SK-N-SH (cell line): ENCODE data around the gene FAM118A. TPM values are rescaled to one million over a fixed set of nuclear protein-coding genes. Genes with fewer than 3 reads are reported as not detected.

Experiments
- CTCF ChIA-PET: fragments of 300-600, 350-600 bp; formaldehyde crosslinking; extraction: SDS; loops from one replicate; lab custom pipeline; 2021; lab: Yijun Ruan, JAX
- POLR2A ChIA-PET: fragments of 350-600 bp; sonication (Branson Sonifier 250); formaldehyde crosslinking; extraction: SDS; loops from one replicate; lab custom pipeline; 2020; ENCODE audit warnings: antibody characterized with exemption, inconsistent platforms; lab: Yijun Ruan, JAX
- DNase-seq: peaks from one replicate; pipeline ENCODE4 v3.0.0; 2012
- H2AFZ ChIP-seq: fragments of 200-600 bp; sonication (generic); 2 replicates; pipeline ENCODE4 v1.8.1; 2016; ENCODE audit warnings: antibody characterized with exemption, mild to moderate bottlenecking, low read depth
- H3F3A ChIP-seq: fragments of 200-600 bp; sonication (generic); replicated peaks from 2 replicates; pipeline ENCODE3; 2016; ENCODE audit warnings: antibody characterized with exemption, mild to moderate bottlenecking; ENCODE audit not compliant: insufficient read depth
- H3K27ac ChIP-seq, 2 experiments: fragments of 200-500 bp in 1 of 2; fragments of 200-600 bp in 1 of 2; sonication (Bioruptor generic) in 1 of 2; sonication (generic), shearing (Covaris generic) in 1 of 2; 2 replicates each; pipeline versions ENCODE4 v1.5.1 to v1.6.1; 2014 to 2016; ENCODE audit warnings: low read depth in 2 of 2, inconsistent platforms in 1 of 2, low read length in 1 of 2, mild to moderate bottlenecking in 1 of 2, mixed read lengths in 1 of 2
- H3K27me3 ChIP-seq: fragments of 200-600 bp; sonication (generic), shearing (Covaris generic); 2 replicates; pipeline ENCODE4 v1.6.1; 2016; ENCODE audit warnings: mixed run types; ENCODE audit not compliant: insufficient read depth
- H3K36me3 ChIP-seq, 2 experiments: fragments of 200-500 bp in 1 of 2; fragments of 200-600 bp in 1 of 2; sonication (Bioruptor generic) in 1 of 2; sonication (generic) in 1 of 2; replicated peaks in 1 of 2; 2 replicates each; pipeline versions ENCODE3 to v1.5.1; 2014 to 2016; ENCODE audit warnings: low read length in 1 of 2, mild to moderate bottlenecking in 1 of 2; ENCODE audit not compliant: insufficient read depth in 2 of 2, control insufficient read depth in 1 of 2
- H3K4me1 ChIP-seq, 2 experiments: fragments of 200-500 bp in 1 of 2; fragments of 200-600 bp in 1 of 2; sonication (Bioruptor generic) in 1 of 2; sonication (generic), shearing (Covaris generic) in 1 of 2; 2 replicates each; pipeline versions ENCODE4 v1.5.1 to v1.6.1; 2014 to 2016; ENCODE audit warnings: low read depth in 1 of 2, low read length in 1 of 2, mixed run types in 1 of 2; ENCODE audit not compliant: insufficient read depth in 2 of 2, control insufficient read depth in 1 of 2
- H3K4me2 ChIP-seq: fragments of 200-600 bp; sonication (generic), shearing (Covaris generic); 2 replicates; pipeline ENCODE4 v1.6.1; 2017; ENCODE audit warnings: mixed run types
- H3K4me3 ChIP-seq, 2 experiments: fragments of 200-500 bp in 1 of 2; fragments of 200-600 bp in 1 of 2; sonication (Bioruptor generic) in 1 of 2; sonication (generic), shearing (Covaris generic) in 1 of 2; 2 replicates each; pipeline versions ENCODE4 v1.5.1 to v1.8.1; 2014 to 2016; ENCODE audit warnings: low read depth in 2 of 2, inconsistent platforms in 1 of 2, low read length in 1 of 2, mild to moderate bottlenecking in 1 of 2, mixed read lengths in 1 of 2, moderate library complexity in 1 of 2
- H3K79me2 ChIP-seq: fragments of 200-600 bp; sonication (generic); 2 replicates; pipeline ENCODE4 v1.8.1; 2017; ENCODE audit warnings: mild to moderate bottlenecking; ENCODE audit not compliant: insufficient read depth
- H3K9ac ChIP-seq: fragments of 200-600 bp; sonication (generic); 2 replicates; pipeline ENCODE4 v1.6.1; 2017; ENCODE audit warnings: mixed run types
- H3K9me2 ChIP-seq: fragments of 200-600 bp; sonication (generic); 2 replicates; pipeline ENCODE4 v1.6.1; 2017; ENCODE audit warnings: mixed run types
- H3K9me3 ChIP-seq: fragments of 200-600 bp; sonication (generic); 2 replicates; pipeline ENCODE4 v1.6.1; 2017; ENCODE audit warnings: mixed run types, mild to moderate bottlenecking, moderate library complexity
- H4K20me1 ChIP-seq: fragments of 200-600 bp; sonication (generic); 2 replicates; pipeline ENCODE4 v1.6.1; 2017; ENCODE audit warnings: mild to moderate bottlenecking, mixed run types; ENCODE audit not compliant: insufficient read depth
- CTCF ChIP-seq: fragments of 200-600 bp; sonication (generic); IDR thresholded peaks from 2 replicates; pipeline ENCODE4 v1.6.1; 2017; ENCODE audit warnings: antibody characterized with exemption, mild to moderate bottlenecking, moderate library complexity
- ELF1 ChIP-seq: IDR thresholded peaks from 2 replicates; pipeline ENCODE4 v1.4.0; 2012
- EP300 ChIP-seq, 2 experiments: IDR thresholded peaks; 2 replicates each; pipeline versions ENCODE4 v1.4.0 to v1.6.1; 2012; ENCODE audit warnings: borderline replicate concordance in 1 of 2, low read depth in 1 of 2, low read length in 1 of 2
- FOSL2 ChIP-seq: IDR thresholded peaks from 2 replicates; pipeline ENCODE4 v1.4.0; 2012; ENCODE audit warnings: low read depth, mild to moderate bottlenecking, moderate library complexity, borderline replicate concordance
- FOXJ3 ChIP-seq: sonication (generic); formaldehyde crosslinking; IDR thresholded peaks from 2 replicates; pipeline ENCODE4 v1.5.1; 2020; ENCODE audit warnings: mild to moderate bottlenecking, missing genetic modification reagents
- FOXM1 ChIP-seq: IDR thresholded peaks from 2 replicates; pipeline ENCODE4 v1.4.0; 2012; ENCODE audit warnings: low read depth, mild to moderate bottlenecking
- GABPA ChIP-seq: IDR thresholded peaks from 2 replicates; pipeline ENCODE4 v1.4.0; 2012; ENCODE audit warnings: low read depth, mild to moderate bottlenecking
- JUND ChIP-seq: IDR thresholded peaks from 2 replicates; pipeline ENCODE4 v1.4.0; 2012
- MAX ChIP-seq: IDR thresholded peaks from 2 replicates; pipeline ENCODE4 v1.4.0; 2012; ENCODE audit warnings: low read depth
- RAD21 ChIP-seq: IDR thresholded peaks from 2 replicates; pipeline ENCODE4 v1.6.1; 2012; ENCODE audit warnings: mild to moderate bottlenecking, low read length
- RCOR1 ChIP-seq: fragments of 150-350 bp; IDR thresholded peaks from 2 replicates; pipeline ENCODE4 v1.6.1; 2017; ENCODE audit warnings: antibody characterized with exemption, low read length
- REST ChIP-seq: IDR thresholded peaks from 2 replicates; pipeline ENCODE4 v1.6.1; 2012; ENCODE audit warnings: mild to moderate bottlenecking, low read depth, low read length, moderate library complexity
- RFX5 ChIP-seq: IDR thresholded peaks from 2 replicates; pipeline ENCODE4 v1.6.1; 2012; ENCODE audit warnings: mild to moderate bottlenecking, improper control_type of control experiment, low read length
- TCF12 ChIP-seq: IDR thresholded peaks from 2 replicates; pipeline ENCODE4 v1.4.0; 2012
- TEAD4 ChIP-seq: IDR thresholded peaks from 2 replicates; pipeline ENCODE4 v1.4.0; 2012; ENCODE audit warnings: mild to moderate bottlenecking, borderline replicate concordance; ENCODE audit not compliant: insufficient read depth
- USF2 ChIP-seq: fragments of 150-350 bp; IDR thresholded peaks from 2 replicates; pipeline ENCODE4 v1.6.1; 2017; ENCODE audit warnings: antibody characterized with exemption, low read length, low read depth, borderline replicate concordance
- ZBTB33 ChIP-seq: IDR thresholded peaks from 2 replicates; pipeline ENCODE4 v1.4.0; 2012; ENCODE audit warnings: low read depth, borderline replicate concordance
- WGBS: methylation state at CpG from one replicate; pipeline ENCODE4 v1.1.6; 2017; ENCODE audit warnings: low lambda C conversion rate; 5-methylcytosine and 5-hydroxymethylcytosine counted together
- polyA plus RNA-seq, 3 experiments: library from polyadenylated mRNA; depleted of rRNA; stranded (reverse); fragments of >200 nt; gene quantifications; 2 replicates each; pipeline ENCODE4 v1.2.3, GENCODE V29; 2012

Gene FAM118A
- polyA plus RNA-seq, 1 of the 3 experiments (the other 2 are of a cell fraction) = 11.3 TPM

GRCh38 chr22:45312415-45312814 lies 2.7 kb downstream of the FAM118A start:
- no peaks in the 10 kb centered on the region for H3K27me3 ChIP-seq
- POLR2A ChIA-PET = no interaction called here
- no peaks in the 10 kb centered on the region for H4K20me1 ChIP-seq
- H3K9me3 ChIP-seq = no peaks in the 10 kb centered on the region
- 93% methylated on average over 8 of the region's 8 CpGs for WGBS
- no peaks in the 10 kb centered on the region for H3K36me3 ChIP-seq
- H3K4me3 ChIP-seq = no peak overlapping the region
- no peak overlapping the region for H3K9ac ChIP-seq
- H3K79me2 ChIP-seq = peaks cover 48% of the 10 kb centered on the region
- no peak for DNase-seq
- H3K27ac ChIP-seq = peak overlapping the region in 1 of 2 experiments; percentile 54; a peak in 1 of 4 replicates
- no peak overlapping the region for H2AFZ ChIP-seq
- H3K9me2 ChIP-seq = no peaks in the 10 kb centered on the region
- peaks cover 0 to 59% of the 10 kb centered on the region in 2 experiments; a peak in 2 of 4 replicates for H3K4me1 ChIP-seq
- TF ChIP-seq ELF1 = no peak
- TF ChIP-seq RAD21 = no peak
- no peak for TF ChIP-seq ZBTB33
- no peak for TF ChIP-seq FOXJ3 (CRISPR knock-in tag)
- no peak for TF ChIP-seq GABPA
- no peak for TF ChIP-seq TEAD4
- no peak for TF ChIP-seq RCOR1
- no peak for TF ChIP-seq FOXM1
- TF ChIP-seq CTCF = no peak
- TF ChIP-seq TCF12 = no peak
- no peak for TF ChIP-seq FOSL2
- TF ChIP-seq USF2 = no peak
- TF ChIP-seq REST = no peak
- no peak for TF ChIP-seq MAX
- no peak for TF ChIP-seq JUND
- TF ChIP-seq RFX5 = no peak
- no peak for TF ChIP-seq EP300 (IDR thresholded peaks at IDR 0.05; ENCODE audit: borderline replicate concordance in 1 of 2, low read depth in 1 of 2, low read length in 1 of 2)
- TF ChIP-seq, all 33 proteins: peak for 0
- Histone ChIP-seq H3K4me2 (no peak overlapping the region), H3F3A (no peaks in the 10 kb centered on the region)
- CTCF ChIA-PET = interaction anchor here (0.7 to 1.6 kb wide), 3 partner anchors 11 to 242 kb away, joined by 3 to 4 read pairs (median 4); no protein-coding TSS in a partner anchor
